ENCODE data around the gene NTN1. TPM values are rescaled to one million over a fixed set of nuclear protein-coding genes. Genes with fewer than 3 reads are reported as not detected.
A peak's percentile ranks its signal among the peaks of the same experiment; 100 is the strongest.
"Not testable (repeated sequence)": the region's sequence is repeated elsewhere in the genome, so short reads cannot be mapped to it uniquely, and the experiment has no call there.

NTN1 gene
- polyA plus RNA-seq, 4 donors: 2.0 to 10.7 (median 3.6) TPM

DNA sequence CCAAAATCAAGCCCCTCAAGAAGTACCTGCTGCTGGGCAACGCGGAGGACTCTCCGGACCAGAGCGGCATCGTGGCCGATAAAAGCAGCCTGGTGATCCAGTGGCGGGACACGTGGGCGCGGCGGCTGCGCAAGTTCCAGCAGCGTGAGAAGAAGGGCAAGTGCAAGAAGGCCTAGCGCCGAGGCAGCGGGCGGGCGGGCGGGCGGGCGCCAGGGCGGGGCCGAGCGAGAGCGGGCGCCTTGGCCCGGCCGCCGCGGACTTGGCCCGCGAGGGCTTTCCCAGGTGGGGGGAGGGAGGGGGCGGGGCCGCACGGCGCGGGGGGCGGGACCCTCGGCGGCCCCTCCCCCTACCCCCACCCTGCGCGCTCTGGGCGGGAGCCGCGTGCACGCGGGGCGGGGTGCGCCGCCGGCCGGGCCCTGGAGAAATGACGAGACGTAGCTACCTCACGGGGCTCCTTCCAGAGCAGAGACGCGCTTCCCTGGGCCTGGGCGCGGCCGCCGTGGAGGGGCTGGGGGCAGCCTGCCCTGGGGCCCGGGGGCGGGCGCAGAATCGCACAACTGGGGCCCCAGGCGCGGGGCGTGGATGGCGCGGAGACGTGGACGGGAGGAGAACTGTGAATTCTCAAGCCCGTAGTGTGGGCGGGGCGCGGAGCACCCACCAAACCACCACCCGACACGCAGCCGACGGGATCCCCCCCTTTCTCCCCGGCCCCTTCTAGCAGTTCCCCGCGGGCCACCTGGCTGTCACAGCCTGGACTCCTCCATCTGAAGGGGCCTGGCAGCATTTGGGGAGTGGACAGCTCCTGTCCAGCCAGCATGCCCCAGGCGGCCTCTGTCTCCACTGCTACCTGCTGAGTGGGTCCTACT is 218.7 kb downstream of the NTN1 start:
- DNase-seq (ENCODE audit: low read depth in 4 of 4, low spot score in 3 of 4): peak in 1 of 4 donors; percentile 34

DNA sequence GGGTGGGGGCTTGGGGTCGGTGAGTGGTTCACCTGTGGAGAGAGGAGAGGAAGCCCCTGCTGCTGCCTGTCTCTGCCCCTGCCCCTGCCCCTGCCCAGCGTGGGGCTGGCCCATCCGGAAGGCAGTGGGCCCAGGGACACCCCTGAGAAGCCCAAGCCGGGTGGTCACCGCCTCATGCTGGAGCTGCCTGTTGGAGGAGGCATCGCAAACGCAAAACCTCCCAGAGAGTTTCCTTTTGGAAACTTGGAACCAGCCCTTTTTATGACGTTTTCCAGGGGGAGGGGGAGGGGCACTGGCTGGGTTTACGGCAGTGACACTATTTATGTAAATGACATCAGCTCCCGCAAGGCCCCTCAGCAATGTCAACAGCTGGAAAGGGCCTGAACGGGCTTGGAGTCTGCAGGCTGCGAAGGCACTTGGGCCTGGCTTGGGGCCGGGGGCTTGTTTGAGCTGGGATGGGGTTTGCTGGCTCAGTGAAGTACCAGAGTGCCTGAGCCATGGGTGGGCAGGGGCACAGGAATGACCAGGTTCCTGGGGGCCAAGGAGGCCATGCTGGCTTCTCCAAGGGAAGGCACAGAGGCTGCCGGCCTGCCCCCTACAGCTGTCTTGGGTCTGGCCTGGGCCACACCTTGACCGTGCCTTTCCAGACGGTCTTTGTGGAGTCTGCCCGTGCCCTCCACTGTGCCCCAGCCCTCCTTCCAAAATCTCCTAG is 219.5 kb downstream of the NTN1 start:
- peak; percentile 63 to 77 (median 67) for DNase-seq (ENCODE audit: low read depth in 4 of 4, low spot score in 3 of 4)

DNA sequence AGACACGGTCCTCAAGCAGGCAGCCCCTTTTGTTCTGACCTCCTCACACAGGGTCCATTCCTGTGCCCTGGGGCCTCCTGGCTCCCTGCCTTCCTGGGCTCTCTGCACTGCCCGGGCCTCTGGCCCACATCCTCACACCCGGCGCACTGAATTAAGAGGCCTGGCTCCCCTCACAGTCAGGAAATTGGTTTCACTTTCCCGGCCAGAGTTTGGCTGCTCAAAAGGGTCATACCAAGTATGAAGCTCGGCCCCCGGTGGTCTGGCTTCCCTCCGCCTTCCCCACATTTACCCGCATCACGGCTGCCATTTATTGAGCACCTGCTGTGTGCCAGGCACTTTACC is 220.0 kb downstream of the NTN1 start:
- DNase-seq (ENCODE audit: low read depth in 4 of 4, low spot score in 3 of 4): no peak

DNA sequence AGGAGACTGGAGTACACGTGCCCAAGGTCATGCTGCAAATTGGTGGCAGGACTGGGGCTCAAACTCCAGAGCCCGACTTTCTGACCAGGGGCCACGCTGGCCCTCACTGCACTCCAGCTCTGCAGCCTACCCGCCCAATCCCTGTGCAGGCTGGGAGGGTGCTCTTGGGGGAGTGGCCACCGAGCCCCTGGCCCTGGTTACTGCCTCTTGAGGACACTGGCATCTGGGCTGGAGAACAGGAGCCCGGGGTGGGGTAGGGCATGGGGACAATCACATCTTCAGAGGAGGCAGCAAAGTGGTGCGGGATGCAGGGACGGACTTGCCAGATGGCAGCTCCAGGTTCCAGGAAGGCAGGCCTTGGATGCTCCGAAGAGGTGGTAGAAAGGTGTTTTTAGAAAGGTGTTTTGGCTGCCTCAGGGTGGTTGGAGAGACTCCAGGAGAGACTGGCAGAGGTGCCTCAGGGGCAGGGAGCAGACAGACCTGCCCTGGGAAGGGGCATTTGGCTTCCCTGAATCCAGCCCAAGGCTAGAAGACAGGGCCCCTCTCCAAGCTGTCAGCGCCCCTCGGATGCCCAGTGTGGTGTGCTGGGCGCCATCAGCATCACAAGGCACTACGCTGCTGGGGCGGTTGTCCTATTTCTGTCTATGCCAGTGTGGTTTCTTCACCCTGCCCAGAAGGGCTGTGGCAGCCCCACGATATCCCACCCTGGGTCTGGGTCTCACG is 220.6 kb downstream of the NTN1 start:
- no peak for DNase-seq (ENCODE audit: low read depth in 4 of 4, low spot score in 3 of 4)

DNA sequence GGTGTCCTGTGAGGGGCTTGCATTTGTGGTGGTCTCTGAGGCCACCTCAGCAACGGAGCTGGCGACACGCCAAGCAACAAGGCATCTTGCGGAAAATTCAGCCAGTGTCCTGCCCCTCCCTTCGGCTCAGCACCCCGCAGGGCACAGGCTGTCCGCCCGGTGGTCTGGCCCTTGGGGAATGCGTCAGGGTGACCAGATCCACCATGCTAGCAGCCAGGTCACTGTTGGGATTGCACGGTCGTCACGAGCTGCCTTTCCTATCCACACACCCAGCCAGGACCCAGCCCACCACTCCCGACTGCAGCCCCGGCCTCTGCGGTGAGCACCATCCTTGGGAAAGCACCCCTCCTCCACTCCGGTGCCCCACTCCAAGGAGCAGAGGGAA is 221.2 kb downstream of the NTN1 start:
- DNase-seq (ENCODE audit: low read depth in 4 of 4, low spot score in 3 of 4): no peak

DNA sequence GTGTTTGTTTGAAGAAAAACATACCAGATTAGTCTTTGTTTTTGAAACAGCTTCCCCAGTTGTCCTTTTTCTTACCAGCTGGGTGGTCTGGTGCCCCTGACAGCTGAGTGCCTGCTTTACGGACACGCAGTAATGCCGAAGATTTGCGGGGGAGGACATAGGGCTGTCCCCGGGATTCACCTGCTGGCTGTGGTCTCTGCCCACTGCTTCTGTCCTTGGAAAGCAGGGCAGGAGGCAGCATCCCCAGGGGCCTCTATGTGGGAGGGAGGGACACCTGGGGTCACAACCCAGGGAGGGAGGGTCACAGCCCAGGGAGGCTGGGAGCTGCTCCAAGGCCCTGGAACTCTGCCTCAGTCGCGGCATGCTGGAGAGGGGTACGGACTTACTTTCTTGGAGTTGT is 221.7 kb downstream of the NTN1 start:
- DNase-seq (ENCODE audit: low read depth in 4 of 4, low spot score in 3 of 4): no peak

DNA sequence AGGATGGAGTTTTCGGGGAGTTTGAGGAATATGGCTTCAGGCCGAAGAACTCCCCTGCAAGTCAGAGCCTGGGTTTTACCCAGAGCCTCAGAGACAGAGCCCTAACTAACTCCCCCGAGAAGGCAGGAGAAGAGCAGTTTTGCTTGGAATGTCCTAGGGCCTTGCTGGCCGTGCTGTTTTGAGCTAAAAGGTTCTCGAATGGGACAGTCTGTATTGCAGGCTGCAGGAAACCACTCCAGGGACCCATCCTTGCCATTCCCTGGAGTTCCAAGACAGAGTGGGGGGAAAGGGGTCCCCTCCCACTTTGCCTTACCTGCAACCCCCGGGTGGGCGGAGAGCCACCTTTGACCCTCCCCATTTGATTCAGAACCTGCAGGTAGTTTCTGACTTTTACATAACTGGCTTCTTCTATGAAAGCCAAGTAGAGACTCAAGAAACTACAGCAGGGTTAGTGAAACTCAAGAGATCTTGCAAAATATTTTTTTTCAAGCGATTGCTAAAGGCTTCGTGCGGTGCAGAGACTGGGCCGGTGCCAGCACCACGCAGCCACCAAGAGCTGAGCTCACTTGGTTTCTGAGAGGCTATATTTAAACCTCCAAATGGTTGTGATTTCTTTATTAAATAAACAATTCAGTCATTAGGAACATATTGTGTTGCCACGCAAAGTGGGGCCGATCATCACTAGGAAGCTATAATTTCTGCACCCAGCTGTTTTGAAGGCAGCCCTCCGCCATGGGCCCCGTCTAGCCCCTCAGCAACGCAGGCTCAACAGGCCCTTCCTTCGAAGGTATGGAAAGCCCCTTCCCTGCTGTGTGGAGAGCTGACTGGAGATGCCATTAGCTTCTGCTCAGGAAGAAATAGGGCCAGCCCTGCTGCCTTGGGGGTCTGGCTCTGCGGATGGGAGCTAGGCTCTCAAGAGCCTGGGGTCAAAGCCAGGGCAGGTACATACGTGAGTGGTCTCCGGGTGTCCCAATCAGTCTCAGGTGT is 223.0 kb downstream of the NTN1 start:
- no peak for DNase-seq (ENCODE audit: low read depth in 4 of 4, low spot score in 3 of 4)

DNA sequence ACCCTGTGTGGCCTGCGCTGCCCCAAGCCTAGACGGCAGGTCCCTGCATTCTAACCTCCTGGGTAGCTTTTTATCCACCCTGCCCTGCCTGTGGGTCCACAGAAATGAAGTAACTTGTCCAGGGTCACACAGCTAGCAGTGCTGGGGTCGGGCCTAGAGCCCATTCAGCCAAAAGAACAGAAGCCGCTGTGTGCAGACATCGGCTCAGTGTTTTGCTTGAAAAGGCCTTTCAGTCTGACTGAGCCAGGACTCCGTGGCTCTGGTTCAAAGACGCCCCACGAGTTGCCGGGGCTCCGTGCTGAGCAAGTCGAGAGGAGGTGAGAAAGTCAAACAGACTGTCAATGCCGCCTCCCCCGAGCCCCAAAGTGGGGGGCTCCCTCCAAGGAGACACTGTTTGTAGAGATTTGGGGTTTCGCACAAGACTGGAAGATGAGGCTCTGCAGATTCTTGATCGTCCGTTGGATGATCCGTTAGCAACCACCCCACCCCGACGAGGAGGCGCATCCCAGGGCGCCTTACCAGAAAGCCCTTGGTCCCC is 226.2 kb downstream of the NTN1 start:
- no peak for DNase-seq (ENCODE audit: low read depth in 4 of 4, low spot score in 3 of 4)

DNA sequence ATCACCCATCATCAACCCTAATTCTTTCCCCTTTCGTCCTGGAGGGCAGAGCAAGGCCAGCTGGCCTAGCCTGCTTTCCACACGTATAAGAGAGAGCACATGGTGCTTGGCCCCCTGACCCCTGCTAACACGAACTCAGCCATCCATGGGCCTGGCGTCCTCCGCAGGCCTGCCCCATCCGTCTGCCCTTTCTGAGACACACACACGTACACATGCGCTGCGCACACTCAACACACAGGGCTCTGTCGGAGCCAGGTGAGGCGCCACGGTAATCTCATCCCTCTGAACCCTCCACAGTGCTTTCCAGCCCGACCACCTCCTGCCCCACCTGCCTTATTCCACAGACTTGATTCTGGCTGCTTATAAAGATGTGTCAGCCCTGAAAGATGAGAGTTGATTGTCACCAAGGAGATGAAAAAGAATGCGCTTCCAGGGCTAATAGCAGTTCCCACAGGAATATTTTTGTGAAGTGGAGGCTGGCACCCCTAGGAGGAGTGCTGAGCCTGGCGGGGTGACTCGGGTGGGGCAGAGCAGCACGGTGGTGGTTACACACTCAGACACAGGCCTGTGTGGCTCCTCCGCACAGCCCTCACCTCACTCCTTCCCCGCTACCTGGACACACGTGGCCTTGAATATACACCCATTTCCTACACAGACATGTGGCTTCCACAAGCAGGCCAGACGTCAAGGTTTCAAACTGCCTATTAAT is 228.1 kb downstream of the NTN1 start:
- no peak for DNase-seq (ENCODE audit: low read depth in 4 of 4, low spot score in 3 of 4)

DNA sequence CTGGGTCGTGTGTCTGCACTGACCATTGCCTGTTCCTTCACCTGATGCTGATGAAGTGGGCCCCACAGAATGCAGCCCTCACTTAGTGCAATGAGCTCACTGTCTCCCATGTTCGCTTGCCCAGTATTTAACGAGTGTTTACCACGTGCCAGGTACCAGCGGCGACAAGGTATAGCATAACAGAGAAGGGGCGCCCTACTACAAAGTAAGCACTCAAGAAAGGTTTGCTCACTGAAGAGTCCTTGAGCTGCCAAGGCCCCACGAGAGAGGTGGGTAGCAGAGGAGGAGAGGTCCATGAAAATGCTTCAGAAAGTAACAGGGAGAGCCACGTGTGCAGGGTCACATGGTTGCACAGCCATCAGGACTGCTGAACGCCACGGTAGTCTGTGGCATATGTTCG is 230.0 kb downstream of the NTN1 start:
- no peak for DNase-seq (ENCODE audit: low read depth in 4 of 4, low spot score in 3 of 4)

DNA sequence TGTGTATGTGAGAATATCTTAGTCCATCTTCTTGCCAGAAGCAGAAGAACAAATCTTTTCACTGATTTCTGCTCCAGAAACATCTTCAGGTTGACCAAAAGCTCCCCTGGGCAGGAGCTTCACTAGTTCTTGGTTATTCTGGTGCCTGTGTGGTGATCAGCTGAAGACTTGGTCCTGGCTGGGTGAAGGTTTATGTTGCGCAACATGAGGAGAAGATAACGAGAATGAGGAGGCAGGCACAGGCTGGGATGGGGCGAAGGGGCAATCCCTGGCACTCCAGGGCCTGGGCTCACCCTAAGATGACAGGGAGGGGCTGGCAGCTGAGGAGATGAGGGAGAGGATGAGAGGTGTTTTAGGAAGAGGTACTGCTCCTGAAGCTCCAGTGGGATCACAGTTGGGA is 232.0 kb downstream of the NTN1 start:
- DNase-seq (ENCODE audit: low read depth in 4 of 4, low spot score in 3 of 4): no peak

DNA sequence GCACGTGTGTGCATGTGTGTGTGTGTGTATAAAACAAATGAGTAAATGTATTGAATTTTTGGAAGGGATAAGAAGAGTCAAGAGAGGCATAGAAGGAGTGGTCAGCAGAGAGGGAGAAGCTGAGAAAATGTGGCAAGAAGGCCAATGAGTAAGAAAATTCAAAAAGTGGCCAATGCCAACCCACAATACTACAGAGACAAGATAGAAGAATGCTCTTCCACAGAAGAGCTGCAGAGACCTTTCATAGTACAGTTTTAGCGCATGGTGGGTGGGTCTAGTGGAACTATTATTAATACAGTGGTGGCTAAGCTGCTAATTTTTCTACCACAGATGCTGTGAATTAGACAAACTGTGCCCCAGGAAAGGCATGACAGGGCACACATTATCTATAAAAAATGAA is 233.5 kb downstream of the NTN1 start:
- DNase-seq (ENCODE audit: low read depth in 4 of 4, low spot score in 3 of 4): no peak

DNA sequence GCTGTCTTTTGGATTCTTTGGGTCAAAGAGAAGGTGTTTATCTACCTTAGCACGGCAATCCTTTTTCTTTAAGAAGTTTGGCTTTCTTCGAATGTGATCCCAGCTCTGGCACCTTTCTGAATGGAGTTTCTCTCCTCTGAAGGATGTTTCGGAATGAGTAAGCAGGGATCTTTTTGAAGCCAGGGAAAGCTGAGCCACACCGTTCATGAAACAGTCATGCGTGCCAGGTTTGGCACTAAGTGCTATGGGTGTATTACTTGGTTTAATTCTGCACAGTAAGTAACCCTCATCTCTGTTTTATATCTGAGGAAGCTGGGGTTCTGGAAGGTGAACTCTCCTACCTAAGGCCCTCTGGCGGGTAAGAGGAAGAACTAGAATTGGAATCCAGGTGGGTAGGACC is 234.5 kb downstream of the NTN1 start:
- no peak for DNase-seq (ENCODE audit: low read depth in 4 of 4, low spot score in 3 of 4)

DNA sequence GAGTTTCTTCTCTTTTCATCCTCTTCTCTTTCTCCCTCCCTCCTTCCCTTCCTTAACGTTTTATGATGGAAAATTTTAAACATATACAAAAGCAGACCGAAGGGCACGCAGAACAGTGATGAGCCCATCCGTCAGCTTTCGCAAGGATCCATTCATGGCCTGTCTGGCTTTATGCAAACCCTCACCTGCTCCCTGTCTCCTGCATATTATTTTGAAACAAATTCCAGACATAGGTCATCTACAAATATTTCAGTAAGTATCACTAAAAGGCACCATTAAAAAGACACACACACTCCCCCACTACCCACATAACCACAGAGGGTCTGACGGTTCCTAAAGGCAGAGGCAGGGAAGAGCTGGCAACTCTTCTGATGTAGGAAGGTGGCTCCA is 235.0 kb downstream of the NTN1 start:
- no peak for DNase-seq (ENCODE audit: low read depth in 4 of 4, low spot score in 3 of 4)

DNA sequence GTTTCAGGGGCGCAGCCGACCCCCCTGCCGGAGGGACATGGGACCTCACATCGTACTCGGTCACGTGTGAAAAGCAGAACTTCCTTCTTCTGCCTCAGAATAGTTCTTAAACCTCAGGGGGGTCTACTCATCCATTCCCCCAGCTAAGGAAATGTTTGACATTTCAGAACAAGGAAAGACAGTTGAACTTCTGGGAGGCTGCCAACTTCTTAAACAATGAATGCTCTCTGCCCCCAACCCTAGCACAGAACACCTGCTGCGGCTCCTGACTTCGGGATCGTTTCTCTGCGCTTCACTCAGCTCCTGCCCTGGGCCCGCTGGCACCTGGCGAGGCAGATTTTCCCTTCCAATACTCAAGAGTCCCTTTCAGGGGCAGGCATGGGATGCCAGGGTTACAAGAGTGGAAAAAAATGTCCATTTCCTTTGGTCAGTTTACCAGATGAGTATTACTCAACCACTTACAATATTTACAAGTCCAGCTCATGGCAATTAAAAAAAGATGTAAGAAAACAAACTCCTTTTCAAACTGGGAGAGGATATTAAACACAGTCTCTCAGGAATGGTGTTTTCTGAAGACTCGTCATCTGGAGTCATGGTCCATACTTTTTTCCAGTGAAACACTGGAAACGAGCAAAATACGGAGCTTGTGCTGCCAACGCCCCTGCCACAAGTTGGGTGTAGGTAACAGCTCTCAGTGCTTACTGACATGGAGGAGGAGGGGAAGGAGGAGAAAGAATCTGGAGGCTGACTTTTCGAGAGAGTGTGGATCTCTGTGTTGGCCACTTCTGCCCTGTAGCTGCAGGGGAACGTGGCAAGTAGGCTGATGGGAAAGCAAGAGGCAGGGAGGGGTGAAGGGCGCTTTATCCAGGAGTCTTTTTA is 235.7 kb downstream of the NTN1 start:
- no peak for DNase-seq (ENCODE audit: low read depth in 4 of 4, low spot score in 3 of 4)

DNA sequence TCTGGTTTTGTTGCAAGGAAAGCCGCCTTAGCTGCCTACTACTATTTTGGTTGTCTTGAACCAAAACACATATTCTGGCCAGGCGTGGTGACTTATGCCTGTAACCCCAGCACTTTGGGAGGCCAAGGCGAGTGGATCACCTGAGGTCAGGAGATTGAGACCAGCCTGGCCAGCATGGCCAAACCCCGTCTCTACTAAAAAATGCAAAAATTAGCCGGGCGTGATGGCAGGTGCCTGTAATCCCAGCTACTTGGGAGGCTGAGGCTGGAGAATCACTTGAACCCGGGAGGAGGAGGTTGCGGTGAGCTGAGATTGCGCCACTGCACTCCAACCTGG is 236.3 kb downstream of the NTN1 start:
- DNase-seq (ENCODE audit: low read depth in 4 of 4, low spot score in 3 of 4): not testable (repeated sequence)

DNA sequence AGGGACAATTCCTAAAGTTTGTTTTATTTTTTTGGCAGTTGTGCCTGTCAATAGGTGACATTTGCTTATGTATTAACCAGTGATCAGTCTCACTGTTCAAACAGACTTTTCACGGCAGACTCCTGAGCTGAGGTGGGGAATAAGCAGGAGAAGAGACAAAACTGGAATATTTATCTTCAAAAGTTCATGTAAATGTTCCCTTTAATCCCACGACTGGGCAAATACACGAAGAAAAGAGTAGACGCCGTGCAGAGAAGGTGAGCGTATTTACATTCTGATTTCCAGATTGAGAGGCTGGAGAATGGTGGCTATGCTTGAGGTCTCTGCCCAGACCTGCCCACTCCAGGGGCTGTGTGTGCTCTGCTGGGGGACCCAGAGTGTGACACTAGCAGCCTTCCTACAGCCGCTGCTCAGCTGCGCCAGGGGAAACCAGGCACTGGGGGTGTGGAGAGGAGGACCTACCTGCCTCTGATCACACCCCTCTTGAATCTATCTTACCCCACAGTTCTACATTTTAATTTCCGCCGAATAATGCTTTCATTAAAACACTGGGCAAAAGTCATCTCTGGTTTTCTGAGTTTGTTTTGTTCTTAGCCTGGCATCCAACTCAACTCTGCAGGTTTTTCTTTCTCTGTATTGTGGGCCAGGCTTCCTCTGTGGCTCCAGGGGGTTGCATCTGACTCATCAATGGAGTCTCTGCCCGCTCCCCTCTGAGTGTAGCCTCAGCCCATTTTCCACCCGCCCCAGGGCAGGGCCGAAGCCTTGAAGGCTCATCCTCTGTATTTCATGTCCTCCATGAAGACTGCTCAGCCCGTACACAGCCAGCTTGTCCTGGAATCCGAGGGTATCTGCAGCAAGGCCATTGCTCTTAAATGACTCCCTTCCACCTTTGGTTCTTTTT is 237.1 kb downstream of the NTN1 start:
- DNase-seq (ENCODE audit: low read depth in 4 of 4, low spot score in 3 of 4): no peak

DNA sequence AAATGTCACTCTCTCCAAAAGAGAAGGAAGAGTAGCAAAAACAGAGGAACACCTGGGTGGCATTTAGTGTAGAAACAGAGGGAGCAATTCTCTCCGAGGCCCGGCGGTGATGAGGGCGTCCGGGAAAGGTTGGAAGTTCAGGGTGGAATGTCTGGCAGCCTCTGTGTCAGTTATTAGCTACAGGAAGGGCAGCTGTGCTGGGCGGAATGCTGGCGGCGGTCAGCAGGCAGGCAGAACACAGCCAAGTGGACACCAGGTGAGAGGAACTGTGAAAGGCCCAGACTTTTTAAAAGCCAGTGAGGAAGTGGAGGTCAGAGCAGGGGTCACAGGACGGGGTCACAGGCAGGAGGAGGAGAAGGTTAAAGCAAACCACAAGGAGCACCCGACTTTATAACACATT is 238.1 kb downstream of the NTN1 start:
- DNase-seq (ENCODE audit: low read depth in 4 of 4, low spot score in 3 of 4): no peak
